MM.1S (cell line): Measurements from ENCODE around the gene LRRIQ4.

Experiments
- DNase-seq: peaks from one replicate; pipeline ENCODE4 v3.0.0-alpha.2; 2015
- H2AFZ ChIP-seq: fragments of 300-600 bp; sonication (generic); 2 replicates; pipeline ENCODE4 v1.6.0; 2016; ENCODE audit warnings: antibody characterized with exemption, low read length
- H3F3A ChIP-seq: fragments of 300-600 bp; sonication (generic); 2 replicates; pipeline ENCODE4 v1.6.1; 2016; ENCODE audit warnings: mild to moderate bottlenecking, antibody characterized with exemption, low read length, moderate library complexity, mixed read lengths; ENCODE audit not compliant: insufficient read depth
- H3K27ac ChIP-seq: fragments of 300-600 bp; sonication (generic); 2 replicates; pipeline ENCODE4 v1.5.1; 2016; ENCODE audit warnings: mild to moderate bottlenecking, low read length
- H3K27me3 ChIP-seq: fragments of 300-600 bp; sonication (generic); replicated peaks from 2 replicates; pipeline ENCODE4 v1.6.0; 2016; ENCODE audit warnings: low read length; ENCODE audit not compliant: insufficient read depth
- H3K36me3 ChIP-seq: fragments of 300-600 bp; sonication (generic); replicated peaks from 2 replicates; pipeline ENCODE4 v1.6.1; 2016; ENCODE audit warnings: mild to moderate bottlenecking, low read length, mixed read lengths; ENCODE audit not compliant: insufficient read depth
- H3K4me1 ChIP-seq: fragments of 300-600 bp; sonication (generic); 2 replicates; pipeline ENCODE4 v1.6.1; 2016; ENCODE audit warnings: low read length, mixed read lengths
- H3K4me2 ChIP-seq: fragments of 300-600 bp; sonication (generic); 2 replicates; pipeline ENCODE4 v1.6.0; 2016; ENCODE audit warnings: low read depth, low read length
- H3K4me3 ChIP-seq: fragments of 300-600 bp; sonication (generic); 2 replicates; pipeline ENCODE4 v1.5.1; 2016; ENCODE audit warnings: low read length, mixed read lengths
- H3K79me2 ChIP-seq: fragments of 300-600 bp; sonication (generic); 2 replicates; pipeline ENCODE4 v1.6.1; 2016; ENCODE audit warnings: mixed run types, low read length, mixed read lengths
- H3K9ac ChIP-seq: fragments of 300-600 bp; sonication (generic); 2 replicates; pipeline ENCODE4 v1.6.1; 2016; ENCODE audit warnings: low read length, mixed read lengths
- H3K9me2 ChIP-seq: fragments of 300-600 bp; sonication (generic); replicated peaks from 2 replicates; pipeline ENCODE4 v1.6.1; 2016; ENCODE audit warnings: mild to moderate bottlenecking, low read length, mixed read lengths; ENCODE audit not compliant: insufficient read depth
- H3K9me3 ChIP-seq: fragments of 300-600 bp; sonication (generic); replicated peaks from 2 replicates; pipeline ENCODE4 v1.6.1; 2016; ENCODE audit warnings: mild to moderate bottlenecking, low read length, mixed read lengths; ENCODE audit not compliant: insufficient read depth
- H4K20me1 ChIP-seq: fragments of 300-600 bp; sonication (generic); 2 replicates; pipeline ENCODE4 v1.6.1; 2016; ENCODE audit warnings: mild to moderate bottlenecking, low read length, moderate library complexity, mixed read lengths; ENCODE audit not compliant: insufficient read depth
- EZH2 ChIP-seq: fragments of 300-600 bp; sonication (generic); optimal IDR thresholded peaks from 2 replicates; pipeline ENCODE3; 2017; ENCODE audit warnings: low read depth, mild to moderate bottlenecking, antibody characterized with exemption, low read length, mixed read lengths
- EZH2phosphoT487 ChIP-seq: fragments of 300-600 bp; sonication (generic); IDR thresholded peaks from 2 replicates; pipeline ENCODE4 v1.6.1; 2018; ENCODE audit warnings: antibody characterized with exemption, low read length
- TF ChIP-seq, protein P1 (sequence below): fragments of 300-600 bp; sonication (generic); IDR thresholded peaks from 2 replicates; pipeline ENCODE4 v1.5.1; 2016; ENCODE audit warnings: antibody characterized with exemption, low read length, mixed read lengths

LRRIQ4 gene

DNA sequence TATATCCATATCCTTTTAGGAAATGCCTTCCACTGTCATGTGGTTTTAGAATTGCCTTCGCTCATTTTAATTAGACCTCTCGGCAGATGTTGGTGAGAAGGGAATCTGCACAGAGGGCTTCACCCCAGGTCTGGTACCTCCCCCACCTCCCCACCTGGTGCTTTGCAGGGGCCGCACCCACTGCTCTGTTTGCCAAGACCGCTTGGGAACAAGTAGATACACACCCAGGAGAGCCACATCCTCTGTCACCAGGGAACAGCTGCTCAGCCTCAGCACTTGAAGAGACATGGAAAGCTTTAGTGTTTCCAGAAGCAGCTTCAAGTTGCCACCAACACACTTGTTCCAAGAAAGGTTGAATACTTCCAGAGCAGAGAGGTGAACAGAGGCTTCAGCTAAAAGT lies 35.2 kb downstream of the LRRIQ4 start:
- no peaks in the 10 kb centered on the region for H4K20me1 ChIP-seq
- H3F3A ChIP-seq: no peaks in the 10 kb centered on the region
- H3K4me2 ChIP-seq: no peak overlapping the region
- no peaks in the 10 kb centered on the region for H3K36me3 ChIP-seq
- no peak for DNase-seq
- no peak for TF ChIP-seq EZH2phosphoT487
- TF ChIP-seq, protein P1, sequence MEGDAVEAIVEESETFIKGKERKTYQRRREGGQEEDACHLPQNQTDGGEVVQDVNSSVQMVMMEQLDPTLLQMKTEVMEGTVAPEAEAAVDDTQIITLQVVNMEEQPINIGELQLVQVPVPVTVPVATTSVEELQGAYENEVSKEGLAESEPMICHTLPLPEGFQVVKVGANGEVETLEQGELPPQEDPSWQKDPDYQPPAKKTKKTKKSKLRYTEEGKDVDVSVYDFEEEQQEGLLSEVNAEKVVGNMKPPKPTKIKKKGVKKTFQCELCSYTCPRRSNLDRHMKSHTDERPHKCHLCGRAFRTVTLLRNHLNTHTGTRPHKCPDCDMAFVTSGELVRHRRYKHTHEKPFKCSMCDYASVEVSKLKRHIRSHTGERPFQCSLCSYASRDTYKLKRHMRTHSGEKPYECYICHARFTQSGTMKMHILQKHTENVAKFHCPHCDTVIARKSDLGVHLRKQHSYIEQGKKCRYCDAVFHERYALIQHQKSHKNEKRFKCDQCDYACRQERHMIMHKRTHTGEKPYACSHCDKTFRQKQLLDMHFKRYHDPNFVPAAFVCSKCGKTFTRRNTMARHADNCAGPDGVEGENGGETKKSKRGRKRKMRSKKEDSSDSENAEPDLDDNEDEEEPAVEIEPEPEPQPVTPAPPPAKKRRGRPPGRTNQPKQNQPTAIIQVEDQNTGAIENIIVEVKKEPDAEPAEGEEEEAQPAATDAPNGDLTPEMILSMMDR: no peak
- TF ChIP-seq EZH2: no peak
- no peaks in the 10 kb centered on the region for H3K4me1 ChIP-seq
- H3K4me3 ChIP-seq: no peak overlapping the region
- H3K9ac ChIP-seq: no peak overlapping the region
- H3K9me3 ChIP-seq: no peaks in the 10 kb centered on the region
- no peak overlapping the region for H2AFZ ChIP-seq
- H3K27me3 ChIP-seq: no peaks in the 10 kb centered on the region
- H3K79me2 ChIP-seq: no peaks in the 10 kb centered on the region
- H3K9me2 ChIP-seq: no peaks in the 10 kb centered on the region
- H3K27ac ChIP-seq: no peak overlapping the region

DNA sequence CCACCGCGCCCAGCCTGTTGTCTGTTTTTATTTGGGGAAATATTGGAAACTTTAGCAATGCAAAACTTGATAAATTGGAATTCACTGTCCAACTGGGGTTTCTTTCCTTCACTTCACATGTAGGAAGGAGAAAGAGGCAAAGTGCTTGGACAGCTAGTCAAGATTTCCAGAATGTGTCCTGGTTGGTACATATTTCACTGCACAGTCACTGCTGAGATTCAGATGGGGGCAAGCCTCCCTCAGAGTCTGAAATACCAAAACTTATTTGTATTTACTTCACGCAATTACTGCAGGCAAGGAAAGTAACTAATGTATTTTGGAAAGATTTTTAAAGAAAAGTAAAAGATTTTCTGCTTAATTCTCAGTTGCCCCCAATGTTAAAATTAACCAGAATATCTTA lies 36.1 kb downstream of the LRRIQ4 start:
- Histone ChIP-seq H3K4me1 (no peaks in the 10 kb centered on the region), H2AFZ (no peak overlapping the region), H3K27ac (no peak overlapping the region), H3K79me2 (no peaks in the 10 kb centered on the region), H3K9me2 (no peaks in the 10 kb centered on the region), H3K9ac (no peak overlapping the region), H3F3A (no peaks in the 10 kb centered on the region), H3K27me3 (no peaks in the 10 kb centered on the region), H3K4me2 (no peak overlapping the region), H4K20me1 (no peaks in the 10 kb centered on the region), H3K4me3 (no peak overlapping the region), H3K36me3 (no peaks in the 10 kb centered on the region), H3K9me3 (no peaks in the 10 kb centered on the region)
- no peak for DNase-seq
- TF ChIP-seq, protein P1: no peak
- TF ChIP-seq EZH2phosphoT487 (no peak), EZH2 (no peak)

DNA sequence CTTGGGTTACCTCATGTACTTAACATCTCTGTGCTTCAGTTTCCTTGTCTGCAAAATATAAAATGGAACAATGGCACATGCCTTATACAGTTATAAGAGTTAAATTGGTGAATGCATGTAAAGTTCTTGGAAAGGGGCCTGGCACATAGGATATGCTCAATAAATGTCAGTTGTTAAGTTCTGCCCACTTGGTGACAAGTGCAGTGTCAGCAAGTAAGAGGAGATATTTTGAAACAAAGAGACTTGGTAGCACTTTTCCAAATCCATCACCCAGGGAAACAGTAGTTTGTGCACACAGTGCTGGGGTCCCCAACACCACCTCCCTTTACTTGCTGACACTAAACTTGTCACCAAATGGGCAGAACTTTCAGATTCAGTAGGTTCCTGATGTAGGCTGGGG lies 37.9 kb downstream of the LRRIQ4 start:
- H3F3A ChIP-seq: no peaks in the 10 kb centered on the region
- no peaks in the 10 kb centered on the region for H4K20me1 ChIP-seq
- H3K9me3 ChIP-seq: no peaks in the 10 kb centered on the region
- H3K36me3 ChIP-seq: no peaks in the 10 kb centered on the region
- no peaks in the 10 kb centered on the region for H3K4me1 ChIP-seq
- no peak overlapping the region for H2AFZ ChIP-seq
- H3K79me2 ChIP-seq: no peaks in the 10 kb centered on the region
- H3K9me2 ChIP-seq: no peaks in the 10 kb centered on the region
- H3K27ac ChIP-seq: no peak overlapping the region
- no peak overlapping the region for H3K4me2 ChIP-seq
- TF ChIP-seq, protein P1: no peak
- no peak for TF ChIP-seq EZH2
- TF ChIP-seq EZH2phosphoT487: no peak
- no peaks in the 10 kb centered on the region for H3K27me3 ChIP-seq
- no peak overlapping the region for H3K9ac ChIP-seq
- H3K4me3 ChIP-seq: no peak overlapping the region
- no peak for DNase-seq
